H7 (cell line): Measurements from ENCODE around the gene SNX8. TPM values are rescaled to one million over a fixed set of nuclear protein-coding genes. Genes with fewer than 3 reads are reported as not detected.
A peak's percentile ranks its signal among the peaks of the same experiment; 100 is the strongest.
"Not testable (repeated sequence)": the region's sequence is repeated elsewhere in the genome, so short reads cannot be mapped to it uniquely, and the experiment has no call there.

Source experiments
- DNase-seq: peaks from one replicate; pipeline ENCODE4 v3.0.0; 2012
- H3K27me3 ChIP-seq: 2 replicates; pipeline ENCODE4 v1.6.0; 2011; ENCODE audit warnings: mild to moderate bottlenecking, low read length; ENCODE audit not compliant: control insufficient read depth, insufficient read depth
- H3K36me3 ChIP-seq: replicated peaks from 2 replicates; pipeline ENCODE4 v1.5.1; 2011; ENCODE audit warnings: low read length; ENCODE audit not compliant: control insufficient read depth, insufficient read depth
- H3K4me3 ChIP-seq: 2 replicates; pipeline ENCODE4 v1.5.1; 2011; ENCODE audit warnings: low read depth, mild to moderate bottlenecking, control low read depth, low read length, moderate library complexity; ENCODE audit not compliant: insufficient read depth
- total RNA-seq: library from RNA; depleted of rRNA; stranded (reverse); fragments of >200 nt; shearing (Covaris generic); gene quantifications from 2 replicates; pipeline ENCODE4 v1.2.3, GENCODE V29; 2014

SNX8 gene
- total RNA-seq, 1 experiment from 2014 or later: 23.2 TPM

- no peak overlapping the region for H3K4me3 ChIP-seq
- peaks cover 1% of the 10 kb centered on the region for H3K36me3 ChIP-seq
- no peaks in the 10 kb centered on the region for H3K27me3 ChIP-seq
- DNase-seq: no peak
Measured at GRCh38 chr7:2350055-2350454, 35.8 kb upstream of the SNX8 start.

- not testable (repeated sequence) for H3K27me3 ChIP-seq, H3K36me3 ChIP-seq, H3K4me3 ChIP-seq, DNase-seq
Measured at GRCh38 chr7:2347351-2348063, 33.3 kb upstream of the SNX8 start.

- DNase-seq: no peak
- H3K36me3 ChIP-seq: no peaks in the 10 kb centered on the region; the same call in 1 of the 2 replicates
- no peak overlapping the region for H3K4me3 ChIP-seq
- no peaks in the 10 kb centered on the region for H3K27me3 ChIP-seq
Measured at GRCh38 chr7:2336626-2337299, 22.5 kb upstream of the SNX8 start.

GRCh38 chr7:2332606-2333231 is 18.5 kb upstream of the SNX8 start:
- not testable (repeated sequence) for H3K27me3 ChIP-seq, H3K36me3 ChIP-seq, H3K4me3 ChIP-seq, DNase-seq

- H3K36me3 ChIP-seq: no peaks in the 10 kb centered on the region
- DNase-seq: no peak
- H3K4me3 ChIP-seq: no peak overlapping the region
- H3K27me3 ChIP-seq: no peaks in the 10 kb centered on the region
Measured at GRCh38 chr7:2331707-2332106, 17.5 kb upstream of the SNX8 start.

GRCh38 chr7:2330493-2330892 is 16.3 kb upstream of the SNX8 start:
- no peaks in the 10 kb centered on the region for H3K27me3 ChIP-seq
- no peak overlapping the region for H3K4me3 ChIP-seq
- no peaks in the 10 kb centered on the region for H3K36me3 ChIP-seq
- DNase-seq: peak; percentile 33

GRCh38 chr7:2326951-2327350 is 12.7 kb upstream of the SNX8 start:
- Histone ChIP-seq H3K36me3 (no peaks in the 10 kb centered on the region), H3K4me3 (no peak overlapping the region), H3K27me3 (no peaks in the 10 kb centered on the region)
- no peak for DNase-seq

GRCh38 chr7:2325162-2325561 is 10.9 kb upstream of the SNX8 start:
- H3K36me3 ChIP-seq: no peaks in the 10 kb centered on the region
- DNase-seq: no peak
- no peak overlapping the region for H3K4me3 ChIP-seq
- H3K27me3 ChIP-seq: no peaks in the 10 kb centered on the region

- Histone ChIP-seq H3K4me3 (no peak overlapping the region), H3K27me3 (no peaks in the 10 kb centered on the region), H3K36me3 (no peaks in the 10 kb centered on the region)
- peak; percentile 72 for DNase-seq
Measured at GRCh38 chr7:2321020-2321419, 6.8 kb upstream of the SNX8 start.

GRCh38 chr7:2317556-2318293 is 3.5 kb upstream of the SNX8 start:
- no peak overlapping the region for H3K4me3 ChIP-seq
- no peak for DNase-seq
- H3K27me3 ChIP-seq: no peaks in the 10 kb centered on the region
- H3K36me3 ChIP-seq: no peaks in the 10 kb centered on the region

GRCh38 chr7:2316578-2316977 is 2.3 kb upstream of the SNX8 start:
- no peak for DNase-seq
- Histone ChIP-seq H3K36me3 (no peaks in the 10 kb centered on the region), H3K4me3 (no peak overlapping the region)

GRCh38 chr7:2315787-2316186 is 1.5 kb upstream of the SNX8 start:
- DNase-seq: no peak
- H3K4me3 ChIP-seq: no peak overlapping the region
- H3K36me3 ChIP-seq: no peaks in the 10 kb centered on the region
- no peaks in the 10 kb centered on the region for H3K27me3 ChIP-seq

More at GRCh38 chr7:2316578-2316977, 2.3 kb upstream of the SNX8 start:
- H3K27me3 ChIP-seq: no peaks in the 10 kb centered on the region

GRCh38 chr7:2314956-2315530 is 802 bp upstream of the SNX8 start:
- not testable (repeated sequence) for H3K36me3 ChIP-seq, H3K27me3 ChIP-seq, DNase-seq, H3K4me3 ChIP-seq

- Histone ChIP-seq H3K27me3 (no peaks in the 10 kb centered on the region), H3K36me3 (no peaks in the 10 kb centered on the region), H3K4me3 (peak overlapping the region; percentile 68)
- no peak for DNase-seq
Measured at GRCh38 chr7:2313450-2314208, 612 bp downstream of the SNX8 start.
